Kidney (tissue), 14 donors: ENCODE results near the gene CCDC85C. TPM values are rescaled to one million over a fixed set of nuclear protein-coding genes. Genes with fewer than 3 reads are reported as not detected.

Experiments used
- DNase-seq, 5 donors: peaks; one replicate each; pipeline ENCODE4 v3.0.0-alpha.2; 2013 to 2020
- FAIRE-seq: peaks from 2 replicates; lab custom pipeline; 2012; peaks lifted over from hg19 to GRCh38; lab: Jason Lieb, UNC
- H3K27ac ChIP-seq, 2 donors: one replicate each; pipeline ENCODE4 v1.7.0; 2013; ENCODE audit warnings: low read depth in 2 of 2, low read length in 2 of 2, inconsistent platforms in 1 of 2
- H3K27me3 ChIP-seq: one replicate; pipeline ENCODE4 v1.7.1; 2013; ENCODE audit warnings: low read length, inconsistent platforms; ENCODE audit not compliant: control insufficient read depth, insufficient read depth
- H3K36me3 ChIP-seq, 3 donors: one replicate each; pipeline versions ENCODE4 v1.7.0 to v1.7.1; 2013; ENCODE audit warnings: low read length in 3 of 3, control low read depth in 1 of 3, inconsistent platforms in 1 of 3; ENCODE audit not compliant: insufficient read depth in 3 of 3, control insufficient read depth in 2 of 3
- H3K4me1 ChIP-seq, 3 donors: one replicate each; pipeline versions ENCODE4 v1.7.0 to v1.7.1; 2013; ENCODE audit warnings: low read length in 3 of 3, inconsistent platforms in 1 of 3, low read depth in 1 of 3; ENCODE audit not compliant: control insufficient read depth in 2 of 3, insufficient read depth in 2 of 3
- H3K4me3 ChIP-seq, 3 donors: one replicate each; pipeline versions ENCODE4 v1.7.0 to v1.8.1; 2013; ENCODE audit warnings: low read length in 3 of 3, control low read depth in 1 of 3, inconsistent platforms in 1 of 3
- H3K9ac ChIP-seq, 3 donors: one replicate each; pipeline versions ENCODE4 v1.7.0 to v1.7.1; 2013; ENCODE audit warnings: low read length in 3 of 3, control low read depth in 1 of 3, inconsistent platforms in 1 of 3
- H3K9me3 ChIP-seq, 3 donors: one replicate each; pipeline versions ENCODE4 v1.7.0 to v1.7.1; 2013; ENCODE audit warnings: low read length in 3 of 3, control low read depth in 1 of 3, inconsistent platforms in 1 of 3; ENCODE audit not compliant: control insufficient read depth in 2 of 3, insufficient read depth in 1 of 3
- CTCF ChIP-seq: IDR thresholded peaks from 3 replicates; pipeline ENCODE4 v1.5.1; 2012; ENCODE audit warnings: mild to moderate bottlenecking, moderate library complexity, borderline replicate concordance; ENCODE audit not compliant: insufficient read depth; ENCODE audit errors: extremely low read depth
- intact Hi-C: fragments of 100-400 bp; cut with DNase I; formaldehyde crosslinking; loops from one replicate; pipeline ENCODE4 v1.11.1; 2022
- polyA plus RNA-seq: library from polyadenylated mRNA; stranded (reverse); fragments of 350-450 nt; fragmentation: Illumina TruSeq; extraction: RNeasy Lipid Tissue Mini Kit (QIAGEN cat#74804); gene quantifications from one replicate; pipeline ENCODE4 v1.2.3, GENCODE V29; 2014; ENCODE audit warnings: low read depth, low replicate concordance; ENCODE audit not compliant: insufficient read depth
- total RNA-seq: library from RNA; stranded (reverse); fragmentation: NEBNext Ultra II Directional; extraction: Animal tissue kit (Norgen Biotek cat#: 25700); gene quantifications from one replicate; pipeline ENCODE4 v1.2.1, GENCODE V29; 2021
- donor health status: control.
- donor health status: control.
- donor health status: control.
- donor health status: control.
- donor health status: control.
- donor health status: DM: yes; HTN: yes; CAD: no.
- donor health status: Normal renal cell carcinoma (clear cell type).

The CCDC85C gene
- total and polyA plus RNA-seq, 2 donors from 2014 or later = 14.7 to 21.4 TPM

GRCh38 chr14:99628887-99629618, 25.0 kb upstream of the CCDC85C start:
- H3K4me1 ChIP-seq = peaks cover 0 to 2% (median 0%) of the 10 kb centered on the region in 3 donors
- DNase-seq (peak; percentile 80 to 92 (median 84)), FAIRE-seq (no peak)
- TF ChIP-seq CTCF = peak; percentile 90
- H3K4me3 ChIP-seq = no peak overlapping the region
- no peaks in the 10 kb centered on the region for H3K36me3 ChIP-seq
- intact Hi-C loops = loop anchor here (5.0 kb wide), 1 partner anchor 112 kb away; no protein-coding TSS in a partner anchor
- H3K27ac ChIP-seq = no peak overlapping the region
- H3K9ac ChIP-seq = no peak overlapping the region
- H3K9me3 ChIP-seq = no peaks in the 10 kb centered on the region
- no peaks in the 10 kb centered on the region for H3K27me3 ChIP-seq

GRCh38 chr14:99627510-99628381, 23.7 kb upstream of the CCDC85C start:
- H3K9ac ChIP-seq = no peak overlapping the region
- TF ChIP-seq CTCF = no peak
- no peak overlapping the region for H3K4me3 ChIP-seq
- peak in 1 of 5 donors; percentile 41 for DNase-seq
- H3K27ac ChIP-seq = no peak overlapping the region
- no peaks in the 10 kb centered on the region for H3K36me3 ChIP-seq
- intact Hi-C loops = loop anchor here (5.0 kb wide), 1 partner anchor 110 kb away; no protein-coding TSS in a partner anchor
- peaks cover 0 to 2% (median 0%) of the 10 kb centered on the region in 3 donors for H3K4me1 ChIP-seq
- no peaks in the 10 kb centered on the region for H3K27me3 ChIP-seq
- no peaks in the 10 kb centered on the region for H3K9me3 ChIP-seq
- FAIRE-seq = no peak

- intact Hi-C loops = loop anchor here (5.0 kb wide), 1 partner anchor 110 kb away; no protein-coding TSS in a partner anchor
Measured at GRCh38 chr14:99627100-99627499, 23.1 kb upstream of the CCDC85C start.

More at GRCh38 chr14:99627100-99627499, 23.1 kb upstream of the CCDC85C start:
- DNase-seq = no peak
- TF ChIP-seq CTCF = no peak
- Histone ChIP-seq H3K36me3 (no peaks in the 10 kb centered on the region), H3K27ac (no peak overlapping the region), H3K4me1 (peaks cover 0 to 2% (median 0%) of the 10 kb centered on the region in 3 donors), H3K4me3 (no peak overlapping the region), H3K27me3 (no peaks in the 10 kb centered on the region), H3K9me3 (no peaks in the 10 kb centered on the region), H3K9ac (no peak overlapping the region)
- FAIRE-seq = no peak
